Measurements from ENCODE around the gene DNM3.

DNM3 gene

DNA sequence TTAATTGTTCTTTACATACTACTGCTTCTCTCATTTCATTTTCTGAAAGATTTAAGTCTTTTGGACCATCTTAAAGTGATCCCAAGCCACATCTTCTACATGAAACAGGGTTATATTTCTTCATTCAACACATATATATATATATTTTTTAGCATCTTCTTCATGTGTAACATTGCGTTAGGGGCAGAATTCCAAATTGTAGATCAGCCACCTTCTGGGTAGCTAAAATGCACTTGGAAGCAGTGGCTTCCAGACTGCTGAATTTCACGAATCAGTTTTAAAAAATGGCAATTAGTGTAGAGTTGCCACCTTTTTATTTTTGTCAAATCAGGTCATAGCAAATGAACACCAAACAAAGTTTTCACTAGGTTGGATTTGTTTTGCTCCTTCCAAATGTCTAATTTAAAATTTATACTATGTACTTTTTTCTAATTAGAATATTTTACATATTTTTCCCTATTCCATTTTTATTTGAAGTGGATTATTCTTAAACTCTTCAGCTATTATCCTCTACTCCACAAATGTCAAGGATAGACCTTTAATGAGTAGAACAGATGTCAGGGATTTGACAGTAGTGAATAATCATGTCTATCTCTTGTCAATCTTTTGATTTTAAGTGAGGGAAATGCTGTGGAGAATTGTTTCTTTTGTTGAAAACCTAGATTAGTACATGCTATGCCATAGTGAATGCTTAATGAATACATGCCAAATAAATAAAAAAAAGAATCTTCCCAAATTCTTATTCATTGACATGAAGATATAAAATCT is 55.8 kb downstream of the DNM3 start:
- Histone ChIP-seq H3K9me3 (ENCODE audit: control insufficient read depth, low read length) (no peaks in the 10 kb centered on the region), H2BK120ac (ENCODE audit: low read depth, low read length) (no peak overlapping the region), H4K8ac (ENCODE audit: low read length) (no peak overlapping the region), H3K18ac (ENCODE audit: low read depth in 1 of 2, low read length in 2 of 2) (no peak overlapping the region), H3K4ac (ENCODE audit: low read depth in 1 of 2, low read length in 2 of 2) (no peak overlapping the region), H4K91ac (ENCODE audit: low read length) (no peak overlapping the region), H3K27ac (ENCODE audit: low read length, poor library complexity, severe bottlenecking) (no peak overlapping the region), H3K36me3 (ENCODE audit: control insufficient read depth in 1 of 2, insufficient read depth in 2 of 2, low read depth in 1 of 2, low read length in 2 of 2) (no peaks in the 10 kb centered on the region), H3K4me1 (ENCODE audit: control insufficient read depth, insufficient read depth, low read depth, low read length) (peaks cover 2% of the 10 kb centered on the region), H3K79me1 (replicated peaks; ENCODE audit: low read length, poor library complexity, severe bottlenecking) (peaks cover 1% of the 10 kb centered on the region), H2BK15ac (ENCODE audit: low read depth, poor library complexity, severe bottlenecking) (no peak overlapping the region), H2BK5ac (ENCODE audit: low read depth, low read length, poor library complexity, severe bottlenecking) (no peak overlapping the region), H3K23ac (ENCODE audit: low read length in 2 of 2) (no peak overlapping the region), H2BK12ac (ENCODE audit: low read length in 2 of 2) (no peak overlapping the region), H3K27me3 (ENCODE audit: control insufficient read depth in 1 of 2, insufficient read depth in 1 of 2, low read length in 2 of 2) (no peaks in the 10 kb centered on the region), H3K4me2 (ENCODE audit: low read length, poor library complexity, severe bottlenecking) (no peak overlapping the region), H3K14ac (ENCODE audit: low read length in 2 of 2) (no peak overlapping the region), H3K9ac (ENCODE audit: low read length) (no peak overlapping the region), H3K4me3 (ENCODE audit: insufficient read depth in 1 of 2, low read depth in 1 of 2, low read length in 2 of 2) (no peak overlapping the region), H2AFZ (ENCODE audit: low read depth, low read length) (no peak overlapping the region), H2AK5ac (ENCODE audit: low read length, severe bottlenecking) (no peak overlapping the region)
- no peak for DNase-seq
- 100% methylated on average over 1 of the region's 2 CpGs for WGBS

DNA sequence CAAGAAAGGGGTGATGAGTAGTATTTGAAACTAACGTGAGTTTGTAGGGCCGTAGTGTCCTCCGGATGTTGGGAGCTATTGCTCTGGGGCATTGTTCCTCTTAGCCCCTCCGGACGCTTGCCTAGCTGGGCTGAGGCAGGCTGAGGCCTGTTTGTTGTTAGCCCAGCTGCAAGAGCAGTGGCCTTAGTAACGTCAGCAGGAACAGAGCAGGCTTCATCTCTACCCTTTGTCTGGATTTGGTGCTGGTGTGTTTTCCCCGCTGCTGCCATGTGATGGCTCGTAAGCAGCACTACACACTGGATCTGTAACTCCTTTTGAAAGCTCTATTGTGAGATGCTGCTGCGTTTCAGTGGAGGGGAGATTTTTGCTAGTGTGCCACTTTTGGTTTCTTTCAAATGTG is 57.6 kb downstream of the DNM3 start:
- no peak overlapping the region for H3K18ac ChIP-seq (ENCODE audit: low read depth in 1 of 2, low read length in 2 of 2)
- H4K91ac ChIP-seq (ENCODE audit: low read length): no peak overlapping the region
- H3K9me3 ChIP-seq (ENCODE audit: control insufficient read depth, low read length): no peaks in the 10 kb centered on the region
- H3K4me3 ChIP-seq (ENCODE audit: insufficient read depth in 1 of 2, low read depth in 1 of 2, low read length in 2 of 2): peak overlapping the region in 1 of 2 experiments; percentile 1
- no peak overlapping the region for H2BK12ac ChIP-seq (ENCODE audit: low read length in 2 of 2)
- H3K23ac ChIP-seq (ENCODE audit: low read length in 2 of 2): no peak overlapping the region
- 49% methylated on average over 9 of the region's 9 CpGs for WGBS
- peak overlapping the region; percentile 20 for H2BK5ac ChIP-seq (ENCODE audit: low read depth, low read length, poor library complexity, severe bottlenecking)
- no peak overlapping the region for H4K8ac ChIP-seq (ENCODE audit: low read length)
- no peak overlapping the region for H3K4me2 ChIP-seq (ENCODE audit: low read length, poor library complexity, severe bottlenecking)
- no peak overlapping the region for H2AFZ ChIP-seq (ENCODE audit: low read depth, low read length)
- peak overlapping the region; percentile 70 for H3K9ac ChIP-seq (ENCODE audit: low read length)
- no peak overlapping the region for H2AK5ac ChIP-seq (ENCODE audit: low read length, severe bottlenecking)
- H2BK120ac ChIP-seq (ENCODE audit: low read depth, low read length): no peak overlapping the region
- H3K4ac ChIP-seq (ENCODE audit: low read depth in 1 of 2, low read length in 2 of 2): no peak overlapping the region
- no peak for DNase-seq
- H3K79me1 ChIP-seq (replicated peaks; ENCODE audit: low read length, poor library complexity, severe bottlenecking): peaks cover 1% of the 10 kb centered on the region
- H3K27me3 ChIP-seq (ENCODE audit: control insufficient read depth in 1 of 2, insufficient read depth in 1 of 2, low read length in 2 of 2): no peaks in the 10 kb centered on the region
- H3K4me1 ChIP-seq (ENCODE audit: control insufficient read depth, insufficient read depth, low read depth, low read length): peaks cover 2% of the 10 kb centered on the region
- H2BK15ac ChIP-seq (ENCODE audit: low read depth, poor library complexity, severe bottlenecking): no peak overlapping the region
- no peak overlapping the region for H3K27ac ChIP-seq (ENCODE audit: low read length, poor library complexity, severe bottlenecking)
- no peaks in the 10 kb centered on the region for H3K36me3 ChIP-seq (ENCODE audit: control insufficient read depth in 1 of 2, insufficient read depth in 2 of 2, low read depth in 1 of 2, low read length in 2 of 2)
- no peak overlapping the region for H3K14ac ChIP-seq (ENCODE audit: low read length in 2 of 2)

DNA sequence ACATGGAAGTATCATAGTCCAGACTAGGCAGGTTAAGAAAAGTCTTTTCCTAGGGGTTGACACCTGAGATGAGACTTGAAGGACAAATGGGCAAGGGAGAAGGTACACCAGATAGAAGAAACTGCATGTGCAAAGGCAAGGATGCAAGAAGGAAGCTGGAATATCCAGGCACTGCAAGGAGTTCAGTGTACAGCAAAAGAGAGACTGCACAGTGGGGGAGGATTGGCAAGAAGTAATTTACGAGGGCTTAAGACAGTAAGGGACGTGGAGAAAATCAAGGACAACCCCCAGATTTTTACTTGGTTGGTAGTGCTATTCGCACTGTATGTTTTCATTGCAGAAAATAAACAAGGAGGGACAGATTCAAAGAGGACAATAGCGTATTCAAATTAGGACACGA is 58.5 kb downstream of the DNM3 start:
- Histone ChIP-seq H3K4ac (ENCODE audit: low read depth in 1 of 2, low read length in 2 of 2) (no peak overlapping the region), H4K8ac (ENCODE audit: low read length) (no peak overlapping the region), H2BK15ac (ENCODE audit: low read depth, poor library complexity, severe bottlenecking) (no peak overlapping the region), H3K14ac (ENCODE audit: low read length in 2 of 2) (no peak overlapping the region), H3K18ac (ENCODE audit: low read depth in 1 of 2, low read length in 2 of 2) (no peak overlapping the region), H3K4me3 (ENCODE audit: insufficient read depth in 1 of 2, low read depth in 1 of 2, low read length in 2 of 2) (no peak overlapping the region), H3K9ac (ENCODE audit: low read length) (no peak overlapping the region), H2AFZ (ENCODE audit: low read depth, low read length) (no peak overlapping the region), H2AK5ac (ENCODE audit: low read length, severe bottlenecking) (no peak overlapping the region), H3K36me3 (ENCODE audit: control insufficient read depth in 1 of 2, insufficient read depth in 2 of 2, low read depth in 1 of 2, low read length in 2 of 2) (no peaks in the 10 kb centered on the region), H3K9me3 (ENCODE audit: control insufficient read depth, low read length) (no peaks in the 10 kb centered on the region), H3K27ac (ENCODE audit: low read length, poor library complexity, severe bottlenecking) (no peak overlapping the region), H2BK12ac (ENCODE audit: low read length in 2 of 2) (no peak overlapping the region), H3K23ac (ENCODE audit: low read length in 2 of 2) (no peak overlapping the region), H3K4me1 (ENCODE audit: control insufficient read depth, insufficient read depth, low read depth, low read length) (peaks cover 2% of the 10 kb centered on the region), H3K79me1 (replicated peaks; ENCODE audit: low read length, poor library complexity, severe bottlenecking) (peaks cover 1% of the 10 kb centered on the region), H2BK5ac (ENCODE audit: low read depth, low read length, poor library complexity, severe bottlenecking) (no peak overlapping the region), H4K91ac (ENCODE audit: low read length) (no peak overlapping the region), H3K27me3 (ENCODE audit: control insufficient read depth in 1 of 2, insufficient read depth in 1 of 2, low read length in 2 of 2) (no peaks in the 10 kb centered on the region), H3K4me2 (ENCODE audit: low read length, poor library complexity, severe bottlenecking) (no peak overlapping the region), H2BK120ac (ENCODE audit: low read depth, low read length) (no peak overlapping the region)
- WGBS: 92% methylated on average over 5 of the region's 5 CpGs
- DNase-seq: no peak

DNA sequence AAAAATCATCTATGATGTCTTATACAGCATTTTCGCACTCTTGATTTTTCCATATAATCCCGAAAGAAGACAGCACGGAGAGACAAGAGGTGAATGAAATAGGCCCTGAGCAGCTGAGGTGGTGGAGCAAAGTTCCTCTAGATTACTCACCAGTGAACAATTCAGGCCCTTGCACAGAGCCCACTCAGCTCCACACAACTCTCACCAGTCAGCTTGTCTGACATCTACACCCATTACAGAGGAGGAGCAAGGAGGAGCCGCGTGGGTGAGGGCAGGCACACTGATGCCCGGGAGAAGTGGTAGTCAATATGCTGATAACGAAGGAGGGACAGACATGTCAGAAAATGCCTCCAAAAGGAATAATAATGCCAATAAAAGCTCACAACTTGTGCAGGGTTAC is 59.9 kb downstream of the DNM3 start:
- Histone ChIP-seq H2BK120ac (ENCODE audit: low read depth, low read length) (no peak overlapping the region), H3K23ac (ENCODE audit: low read length in 2 of 2) (no peak overlapping the region), H3K27ac (ENCODE audit: low read length, poor library complexity, severe bottlenecking) (no peak overlapping the region), H3K4me3 (ENCODE audit: insufficient read depth in 1 of 2, low read depth in 1 of 2, low read length in 2 of 2) (no peak overlapping the region), H3K4me2 (ENCODE audit: low read length, poor library complexity, severe bottlenecking) (no peak overlapping the region), H2AK5ac (ENCODE audit: low read length, severe bottlenecking) (no peak overlapping the region), H3K79me1 (replicated peaks; ENCODE audit: low read length, poor library complexity, severe bottlenecking) (peaks cover 1% of the 10 kb centered on the region), H4K91ac (ENCODE audit: low read length) (no peak overlapping the region), H3K18ac (ENCODE audit: low read depth in 1 of 2, low read length in 2 of 2) (no peak overlapping the region), H3K4ac (ENCODE audit: low read depth in 1 of 2, low read length in 2 of 2) (no peak overlapping the region), H2BK5ac (ENCODE audit: low read depth, low read length, poor library complexity, severe bottlenecking) (no peak overlapping the region), H3K4me1 (ENCODE audit: control insufficient read depth, insufficient read depth, low read depth, low read length) (peaks cover 2% of the 10 kb centered on the region), H2BK12ac (ENCODE audit: low read length in 2 of 2) (no peak overlapping the region), H4K8ac (ENCODE audit: low read length) (no peak overlapping the region), H2AFZ (ENCODE audit: low read depth, low read length) (no peak overlapping the region), H3K27me3 (ENCODE audit: control insufficient read depth in 1 of 2, insufficient read depth in 1 of 2, low read length in 2 of 2) (no peaks in the 10 kb centered on the region), H3K9me3 (ENCODE audit: control insufficient read depth, low read length) (no peaks in the 10 kb centered on the region), H2BK15ac (ENCODE audit: low read depth, poor library complexity, severe bottlenecking) (no peak overlapping the region), H3K9ac (ENCODE audit: low read length) (no peak overlapping the region), H3K36me3 (ENCODE audit: control insufficient read depth in 1 of 2, insufficient read depth in 2 of 2, low read depth in 1 of 2, low read length in 2 of 2) (no peaks in the 10 kb centered on the region), H3K14ac (ENCODE audit: low read length in 2 of 2) (no peak overlapping the region)
- WGBS: 82% methylated on average over 5 of the region's 7 CpGs
- no peak for DNase-seq
